Measurements from ENCODE around the gene MAGI2.
A peak's percentile ranks its signal among the peaks of the same experiment; 100 is the strongest.

MAGI2 gene

DNA sequence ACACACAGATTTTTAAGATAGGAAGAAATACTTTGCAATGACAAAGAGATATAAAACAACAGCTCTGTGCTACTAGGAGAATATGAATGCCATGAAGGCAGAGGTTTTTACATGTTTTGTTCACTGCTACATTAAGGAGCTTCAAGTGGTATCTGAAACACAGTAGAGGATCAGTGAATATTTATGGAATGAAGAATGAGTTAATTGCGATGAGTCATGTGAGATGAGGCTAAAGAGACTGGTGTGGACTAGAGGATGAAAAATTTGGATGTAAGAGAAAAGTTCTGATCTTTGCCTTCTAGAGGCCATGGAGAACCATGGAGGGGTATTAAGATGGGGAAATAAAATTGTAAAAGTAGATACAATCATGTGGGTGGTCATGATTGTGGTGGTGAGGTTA lies 1220.7 kb downstream of the MAGI2 start:
- no peak overlapping the region for H3K4me3 ChIP-seq (ENCODE audit: low read depth, low read length)
- DNase-seq (ENCODE audit: low read depth) = no peak
- in situ Hi-C loops (cut with HindIII; ENCODE audit: low sequenced_read_pairs) = no loop called here
- TF ChIP-seq, protein P1, sequence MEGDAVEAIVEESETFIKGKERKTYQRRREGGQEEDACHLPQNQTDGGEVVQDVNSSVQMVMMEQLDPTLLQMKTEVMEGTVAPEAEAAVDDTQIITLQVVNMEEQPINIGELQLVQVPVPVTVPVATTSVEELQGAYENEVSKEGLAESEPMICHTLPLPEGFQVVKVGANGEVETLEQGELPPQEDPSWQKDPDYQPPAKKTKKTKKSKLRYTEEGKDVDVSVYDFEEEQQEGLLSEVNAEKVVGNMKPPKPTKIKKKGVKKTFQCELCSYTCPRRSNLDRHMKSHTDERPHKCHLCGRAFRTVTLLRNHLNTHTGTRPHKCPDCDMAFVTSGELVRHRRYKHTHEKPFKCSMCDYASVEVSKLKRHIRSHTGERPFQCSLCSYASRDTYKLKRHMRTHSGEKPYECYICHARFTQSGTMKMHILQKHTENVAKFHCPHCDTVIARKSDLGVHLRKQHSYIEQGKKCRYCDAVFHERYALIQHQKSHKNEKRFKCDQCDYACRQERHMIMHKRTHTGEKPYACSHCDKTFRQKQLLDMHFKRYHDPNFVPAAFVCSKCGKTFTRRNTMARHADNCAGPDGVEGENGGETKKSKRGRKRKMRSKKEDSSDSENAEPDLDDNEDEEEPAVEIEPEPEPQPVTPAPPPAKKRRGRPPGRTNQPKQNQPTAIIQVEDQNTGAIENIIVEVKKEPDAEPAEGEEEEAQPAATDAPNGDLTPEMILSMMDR (IDR thresholded peaks at IDR 0.05; ENCODE audit: low read depth, low read length, missing control alignments) = no peak

DNA sequence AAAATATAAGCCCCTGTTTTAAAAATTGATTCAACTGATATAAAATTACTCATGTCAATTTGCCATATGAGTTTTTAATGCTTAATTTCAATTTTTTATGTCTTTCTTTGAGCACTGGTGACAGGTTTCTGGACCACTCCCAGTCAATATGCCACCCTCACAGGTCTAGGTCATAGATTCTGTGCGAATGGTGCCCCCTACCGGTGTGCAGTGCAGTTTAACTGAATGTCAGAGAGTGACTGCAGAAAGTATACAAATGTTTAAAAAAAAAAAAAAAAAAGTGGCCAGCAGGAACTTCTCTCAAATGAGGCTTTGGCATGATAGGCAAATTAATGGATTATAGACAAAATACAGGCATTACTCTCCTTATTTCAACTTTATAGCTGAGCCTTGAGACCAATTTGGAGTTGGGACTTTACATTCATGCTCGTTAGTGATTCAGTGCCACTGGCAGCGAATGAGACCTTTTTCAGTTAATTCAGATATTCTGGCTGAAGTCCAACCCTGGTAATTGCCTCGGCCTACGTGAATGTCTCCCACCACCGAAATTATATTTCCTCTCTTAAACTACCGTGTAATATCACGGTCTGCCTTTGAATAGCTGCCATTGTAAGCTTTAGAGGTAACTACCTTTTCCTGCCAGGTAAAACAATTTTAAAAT lies 1227.3 kb downstream of the MAGI2 start:
- in situ Hi-C loops (cut with HindIII; ENCODE audit: low sequenced_read_pairs) = no loop called here
- TF ChIP-seq, protein P1 (IDR thresholded peaks at IDR 0.05; ENCODE audit: low read depth, low read length, missing control alignments) = peak; percentile 58
- peak; percentile 5 for DNase-seq (ENCODE audit: low read depth)
- no peak overlapping the region for H3K4me3 ChIP-seq (ENCODE audit: low read depth, low read length)

DNA sequence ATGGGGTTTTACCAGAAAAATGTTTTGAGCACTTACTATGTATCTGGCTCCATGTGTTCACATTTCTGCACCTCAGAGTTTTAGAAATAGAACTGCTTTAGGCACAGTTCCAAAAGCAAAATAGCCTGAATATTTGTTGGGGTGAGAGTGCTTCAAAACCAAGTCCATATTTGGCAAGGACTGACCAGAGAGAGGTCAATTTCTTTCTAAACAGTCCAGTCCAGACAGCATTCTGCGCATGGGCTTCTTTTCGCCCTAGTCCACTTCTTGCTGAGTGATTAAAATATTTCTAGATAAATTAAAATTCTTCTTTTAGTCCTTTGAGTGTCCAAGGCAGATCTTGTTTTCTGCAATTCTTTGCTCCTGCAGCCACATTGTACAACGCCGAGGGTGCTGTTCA lies 1227.9 kb downstream of the MAGI2 start:
- DNase-seq (ENCODE audit: low read depth) = no peak
- TF ChIP-seq, protein P1 (IDR thresholded peaks at IDR 0.05; ENCODE audit: low read depth, low read length, missing control alignments) = no peak
- no peak overlapping the region for H3K4me3 ChIP-seq (ENCODE audit: low read depth, low read length)
- in situ Hi-C loops (cut with HindIII; ENCODE audit: low sequenced_read_pairs) = no loop called here

- H3K4me3 ChIP-seq (ENCODE audit: low read depth, low read length) = no peak overlapping the region
- in situ Hi-C loops (cut with HindIII; ENCODE audit: low sequenced_read_pairs) = no loop called here
- TF ChIP-seq, protein P1 (IDR thresholded peaks at IDR 0.05; ENCODE audit: low read depth, low read length, missing control alignments) = no peak
- DNase-seq (ENCODE audit: low read depth) = no peak
Measured at GRCh38 chr7:78224923-78225322, 1228.5 kb downstream of the MAGI2 start.

- in situ Hi-C loops (cut with HindIII; ENCODE audit: low sequenced_read_pairs) = no loop called here
- TF ChIP-seq, protein P1 (IDR thresholded peaks at IDR 0.05; ENCODE audit: low read depth, low read length, missing control alignments) = no peak
- no peak overlapping the region for H3K4me3 ChIP-seq (ENCODE audit: low read depth, low read length)
- no peak for DNase-seq (ENCODE audit: low read depth)
Measured at GRCh38 chr7:78223598-78223997, 1229.9 kb downstream of the MAGI2 start.

- TF ChIP-seq, protein P1 (IDR thresholded peaks at IDR 0.05; ENCODE audit: low read depth, low read length, missing control alignments) = no peak
- no peak for DNase-seq (ENCODE audit: low read depth)
- in situ Hi-C loops (cut with HindIII; ENCODE audit: low sequenced_read_pairs) = no loop called here
- no peak overlapping the region for H3K4me3 ChIP-seq (ENCODE audit: low read depth, low read length)
Measured at GRCh38 chr7:78222001-78222751, 1231.3 kb downstream of the MAGI2 start.

All from astrocyte of the cerebellum (primary cell).